K562 (cell line): ENCODE data around the gene SLC38A10. TPM values are rescaled to one million over a fixed set of nuclear protein-coding genes. Genes with fewer than 3 reads are reported as not detected.

Experiments
- C11orf30 ChIP-seq: fragments of 450-650 bp; IDR thresholded peaks from 2 replicates; pipeline ENCODE4 v1.6.1; 2016; ENCODE audit warnings: low read depth, mild to moderate bottlenecking
- ELF4 ChIP-seq: fragments of 450-650 bp; formaldehyde crosslinking; IDR thresholded peaks from 2 replicates; pipeline ENCODE4 v1.4.0; 2022; ENCODE audit warnings: missing genetic modification characterization
- ERF ChIP-seq: fragments of 450-650 bp; formaldehyde crosslinking; IDR thresholded peaks from 2 replicates; pipeline ENCODE4 v1.4.0; 2020; ENCODE audit warnings: mild to moderate bottlenecking, mixed read lengths
- FOS ChIP-seq: IDR thresholded peaks from 3 replicates; pipeline ENCODE4 v1.6.1; 2011; ENCODE audit not compliant: insufficient read length; ENCODE audit errors: extremely low read depth
- FOSL1 ChIP-seq: fragments of 200-800 bp; sonication (Bioruptor generic); conservative IDR thresholded peaks from 2 replicates; pipeline ENCODE4 v1.6.1; 2016; ENCODE audit warnings: missing genetic modification characterization, missing compliant biosample characterization
- LEF1 ChIP-seq: fragments of 450-650 bp; IDR thresholded peaks from 2 replicates; pipeline ENCODE4 v1.6.1; 2016; ENCODE audit warnings: mild to moderate bottlenecking
- MAZ ChIP-seq, 2 experiments: fragments of 450-650 bp in 1 of 2; sonication (generic) in 1 of 2; formaldehyde crosslinking; IDR thresholded peaks in 1 of 2; conservative IDR thresholded peaks in 1 of 2; 2 replicates each; pipeline versions ENCODE4 v1.4.0 to v1.5.0; 2020; ENCODE audit warnings: mild to moderate bottlenecking in 1 of 2, missing genetic modification reagents in 1 of 2
- MBD2 ChIP-seq: sonication (generic); IDR thresholded peaks from 2 replicates; pipeline ENCODE4 v1.6.1; 2016; ENCODE audit warnings: low read depth, borderline replicate concordance
- NEUROD1 ChIP-seq: fragments of 150-350 bp; IDR thresholded peaks from 2 replicates; pipeline ENCODE4 v1.6.1; 2014; ENCODE audit warnings: borderline replicate concordance, low read length, low read depth; ENCODE audit not compliant: partially characterized antibody
- PHF8 ChIP-seq: fragments of 200-600 bp; sonication (generic); IDR thresholded peaks from 2 replicates; pipeline ENCODE4 v1.6.1; 2012; ENCODE audit warnings: mixed run types, mild to moderate bottlenecking, inconsistent platforms, low read length, moderate library complexity, borderline replicate concordance
- POLR2A ChIP-seq: fragments of 450-650 bp; conservative IDR thresholded peaks from 2 replicates; pipeline ENCODE4 v1.6.1; 2016
- RFX7 ChIP-seq: fragments of 250-450 bp; sonication (Bioruptor Pico); IDR thresholded peaks from 2 replicates; pipeline ENCODE4 v1.5.1; 2021; ENCODE audit warnings: mild to moderate bottlenecking
- SAFB2 ChIP-seq: fragments of 200-400 bp; formaldehyde crosslinking; IDR thresholded peaks from 2 replicates; pipeline ENCODE4 v1.6.1; 2018; ENCODE audit warnings: borderline replicate concordance, low read length, low read depth, moderate library complexity; ENCODE audit not compliant: severe bottlenecking
- SLC30A9 ChIP-seq: fragments of 250-450 bp; sonication (Bioruptor Pico); IDR thresholded peaks from 2 replicates; pipeline ENCODE4 v1.8.0; 2022; ENCODE audit warnings: mild to moderate bottlenecking, moderate library complexity
- SMC3 ChIP-seq: conservative IDR thresholded peaks from 2 replicates; pipeline ENCODE4 v1.6.1; 2011; ENCODE audit warnings: low read depth, low read length, improper control_type of control experiment; ENCODE audit not compliant: insufficient read depth
- SREBF1 ChIP-seq: fragments of 150-350 bp; IDR thresholded peaks from 2 replicates; pipeline ENCODE4 v1.6.1; 2014; ENCODE audit warnings: antibody characterized with exemption, low read depth, low read length, borderline replicate concordance
- TRIM28 ChIP-seq: fragments of 450-650 bp; IDR thresholded peaks from 2 replicates; pipeline ENCODE4 v1.6.1; 2017
- ZFP36 ChIP-seq: fragments of 150-350 bp; IDR thresholded peaks from 2 replicates; pipeline ENCODE4 v1.6.1; 2018; ENCODE audit warnings: low read length, low read depth; ENCODE audit not compliant: partially characterized antibody
- ZNF134 ChIP-seq: fragments of 250-450 bp; sonication (Bioruptor Pico); conservative IDR thresholded peaks from 2 replicates; pipeline ENCODE4 v1.4.0; 2020
- ZNF175 ChIP-seq: fragments of 200-800 bp; sonication (Bioruptor generic); IDR thresholded peaks from 2 replicates; pipeline ENCODE4 v1.6.1; 2016; ENCODE audit warnings: low read depth, mild to moderate bottlenecking, missing genetic modification characterization, missing compliant biosample characterization
- ZNF76 ChIP-seq: fragments of 250-450 bp; sonication (Bioruptor Pico); IDR thresholded peaks from 2 replicates; pipeline ENCODE4 v1.4.0; 2020; ENCODE audit warnings: mild to moderate bottlenecking, moderate library complexity, borderline replicate concordance
- polyA plus RNA-seq, 8 experiments: library from polyadenylated mRNA; depleted of rRNA in 4 of 8; stranded (reverse) in 5 of 8; unstranded in 3 of 8; fragments of >200 nt; fragmentation: Nextera tagmentation in 2 of 8; fragmentation: Illumina TruSeq in 1 of 8; extraction: Ambion mirVana in 2 of 8; extraction: Trizol in 1 of 8; gene quantifications; 2 replicates each; pipeline versions ENCODE4 v1.2.1 to v1.2.3, GENCODE V29; 2011 to 2014; ENCODE audit warnings: inconsistent platforms in 1 of 8, missing spikeins in 1 of 8
- total RNA-seq, 7 experiments: library from RNA; depleted of rRNA in 6 of 7; stranded (reverse); fragments of >200 nt in 6 of 7; fragmentation: Illumina TruSeq in 2 of 7; extraction: Trizol in 2 of 7; gene quantifications; 2 replicates each; pipeline versions ENCODE4 v1.2.1 to v1.2.3, GENCODE V29; 2011 to 2021; ENCODE audit warnings: low replicate concordance in 1 of 7
- TF ChIP-seq, protein P1 (sequence below): sonication (generic); formaldehyde crosslinking; IDR thresholded peaks from 2 replicates; pipeline ENCODE4 v1.8.1; 2023; ENCODE audit warnings: mild to moderate bottlenecking, missing genetic modification reagents
- TF ChIP-seq, protein P2 (sequence below): fragments of 250-450 bp; sonication (Bioruptor Pico); IDR thresholded peaks from 2 replicates; pipeline ENCODE4 v1.4.0; 2020; ENCODE audit warnings: mild to moderate bottlenecking
- TF ChIP-seq, protein P3 (sequence below): fragments of 450-650 bp; formaldehyde crosslinking; IDR thresholded peaks from 2 replicates; pipeline ENCODE4 v1.4.0; 2022; ENCODE audit warnings: mild to moderate bottlenecking, moderate library complexity

The SLC38A10 gene
- total and polyA plus RNA-seq, 9 of the 15 experiments (the other 6 are each of a cell fraction or from before 2014, with no cell fraction given) = 0.45 to 54.2 (median 13.8) TPM

DNA sequence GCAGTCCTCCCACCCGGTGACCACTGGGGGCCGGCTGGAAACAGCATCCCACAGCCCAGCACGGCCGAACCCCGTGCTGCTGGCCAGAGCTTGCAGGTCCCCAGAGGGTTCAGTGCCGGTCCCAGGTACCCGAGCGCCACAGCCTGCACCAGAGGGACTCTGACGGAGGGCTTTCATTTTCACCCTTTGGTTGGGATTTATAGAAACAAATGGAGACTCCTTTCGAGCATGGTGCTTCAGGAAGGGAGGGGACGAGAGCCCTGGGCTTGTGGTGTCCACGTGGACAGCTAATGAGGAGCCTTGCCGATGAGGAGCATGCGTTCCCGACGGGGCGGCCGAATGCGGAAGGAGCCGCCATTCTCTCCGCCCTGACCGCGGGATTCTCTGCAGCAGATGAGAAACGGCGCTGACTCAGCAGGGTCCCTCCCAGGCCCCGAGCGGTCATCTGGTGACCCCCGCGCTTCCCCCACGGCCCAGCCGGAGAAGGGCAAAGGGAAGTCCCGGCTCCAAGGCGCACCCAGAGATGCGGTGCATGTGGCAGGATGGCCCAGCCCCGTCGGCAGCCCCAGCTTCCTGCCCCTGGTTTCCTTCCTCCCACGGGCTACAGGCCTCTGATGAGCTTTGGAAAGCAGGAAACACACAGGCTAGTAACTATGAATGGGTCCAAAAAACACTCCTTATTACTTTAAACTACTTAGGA, 9.8 kb downstream of the SLC38A10 start (continued):
- TF ChIP-seq, protein P1, sequence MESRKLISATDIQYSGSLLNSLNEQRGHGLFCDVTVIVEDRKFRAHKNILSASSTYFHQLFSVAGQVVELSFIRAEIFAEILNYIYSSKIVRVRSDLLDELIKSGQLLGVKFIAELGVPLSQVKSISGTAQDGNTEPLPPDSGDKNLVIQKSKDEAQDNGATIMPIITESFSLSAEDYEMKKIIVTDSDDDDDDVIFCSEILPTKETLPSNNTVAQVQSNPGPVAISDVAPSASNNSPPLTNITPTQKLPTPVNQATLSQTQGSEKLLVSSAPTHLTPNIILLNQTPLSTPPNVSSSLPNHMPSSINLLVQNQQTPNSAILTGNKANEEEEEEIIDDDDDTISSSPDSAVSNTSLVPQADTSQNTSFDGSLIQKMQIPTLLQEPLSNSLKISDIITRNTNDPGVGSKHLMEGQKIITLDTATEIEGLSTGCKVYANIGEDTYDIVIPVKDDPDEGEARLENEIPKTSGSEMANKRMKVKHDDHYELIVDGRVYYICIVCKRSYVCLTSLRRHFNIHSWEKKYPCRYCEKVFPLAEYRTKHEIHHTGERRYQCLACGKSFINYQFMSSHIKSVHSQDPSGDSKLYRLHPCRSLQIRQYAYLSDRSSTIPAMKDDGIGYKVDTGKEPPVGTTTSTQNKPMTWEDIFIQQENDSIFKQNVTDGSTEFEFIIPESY (CRISPR knock-in tag) = peak; percentile 61; the same call in 1 of the 2 replicates
- TF ChIP-seq ZNF76 (CRISPR knock-in tag) (no peak), POLR2A (peak; percentile 63), SREBF1 (no peak), RFX7 (CRISPR knock-in tag) (no peak), PHF8 (peak; percentile 40; the same call in 1 of the 2 replicates), MAZ (CRISPR knock-in tag; conservative IDR thresholded peaks at IDR 0.05 in 1 of 2, IDR thresholded peaks at IDR 0.05 in 1 of 2) (peak; percentile 50 to 68; a peak in 3 of 4 replicates), ZFP36 (peak; percentile 18), NEUROD1 (peak; percentile 36), SMC3 (no peak), LEF1 (no peak), ELF4 (CRISPR knock-in tag) (peak; percentile 35; the same call in 1 of the 2 replicates), ZNF134 (CRISPR knock-in tag) (peak; percentile 36; the same call in 1 of the 2 replicates), ZNF175 (CRISPR knock-in tag) (peak; percentile 56; the same call in 1 of the 2 replicates), FOS (no peak), FOSL1 (tag) (peak; percentile 58), MBD2 (0 out of 2 replicates have a peak, but pooled peaks have one; percentile 32), ERF (0 out of 2 replicates have a peak, but pooled peaks have one; percentile 35), C11orf30 (peak; percentile 96), SAFB2 (no peak), TRIM28 (no peak), SLC30A9 (CRISPR knock-in tag) (no peak)
- TF ChIP-seq, protein P2, sequence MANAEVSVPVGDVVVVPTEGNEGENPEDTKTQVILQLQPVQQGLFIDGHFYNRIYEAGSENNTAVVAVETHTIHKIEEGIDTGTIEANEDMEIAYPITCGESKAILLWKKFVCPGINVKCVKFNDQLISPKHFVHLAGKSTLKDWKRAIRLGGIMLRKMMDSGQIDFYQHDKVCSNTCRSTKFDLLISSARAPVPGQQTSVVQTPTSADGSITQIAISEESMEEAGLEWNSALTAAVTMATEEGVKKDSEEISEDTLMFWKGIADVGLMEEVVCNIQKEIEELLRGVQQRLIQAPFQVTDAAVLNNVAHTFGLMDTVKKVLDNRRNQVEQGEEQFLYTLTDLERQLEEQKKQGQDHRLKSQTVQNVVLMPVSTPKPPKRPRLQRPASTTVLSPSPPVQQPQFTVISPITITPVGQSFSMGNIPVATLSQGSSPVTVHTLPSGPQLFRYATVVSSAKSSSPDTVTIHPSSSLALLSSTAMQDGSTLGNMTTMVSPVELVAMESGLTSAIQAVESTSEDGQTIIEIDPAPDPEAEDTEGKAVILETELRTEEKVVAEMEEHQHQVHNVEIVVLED (CRISPR knock-in tag) = 0 out of 2 replicates have a peak, but pooled peaks have one; percentile 6
- TF ChIP-seq, protein P3, sequence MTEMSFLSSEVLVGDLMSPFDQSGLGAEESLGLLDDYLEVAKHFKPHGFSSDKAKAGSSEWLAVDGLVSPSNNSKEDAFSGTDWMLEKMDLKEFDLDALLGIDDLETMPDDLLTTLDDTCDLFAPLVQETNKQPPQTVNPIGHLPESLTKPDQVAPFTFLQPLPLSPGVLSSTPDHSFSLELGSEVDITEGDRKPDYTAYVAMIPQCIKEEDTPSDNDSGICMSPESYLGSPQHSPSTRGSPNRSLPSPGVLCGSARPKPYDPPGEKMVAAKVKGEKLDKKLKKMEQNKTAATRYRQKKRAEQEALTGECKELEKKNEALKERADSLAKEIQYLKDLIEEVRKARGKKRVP = 0 out of 2 replicates have a peak, but pooled peaks have one; percentile 23
